CD4-positive, alpha-beta T cell treated with Interleukin-2 at 100 ng/mL for 4 hours (primary cell): ENCODE measurements around the gene NFASC.

Source experiments
- DNase-seq: peaks from one replicate; pipeline ENCODE4 v3.0.0-alpha.2; 2020; ENCODE audit warnings: low spot score

Gene NFASC

GRCh38 chr1:204983136-204983535 lies 112.5 kb downstream of the NFASC start:
- DNase-seq, result no peak

- DNase-seq, result no peak
These were observed 113.2 kb downstream of the NFASC start for GRCh38 chr1:204983881-204984280.

GRCh38 chr1:204984499-204984898 lies 113.8 kb downstream of the NFASC start:
- no peak for DNase-seq

- DNase-seq, result no peak
These were observed 115.5 kb downstream of the NFASC start for GRCh38 chr1:204986181-204986580.

- DNase-seq, result no peak
These were observed 117.0 kb downstream of the NFASC start for GRCh38 chr1:204987689-204988088.

GRCh38 chr1:204988196-204988595 lies 117.5 kb downstream of the NFASC start:
- no peak for DNase-seq

- DNase-seq, result peak; percentile 35
These were observed 118.8 kb downstream of the NFASC start for GRCh38 chr1:204989266-204990058.

GRCh38 chr1:204990059-204990664 lies 119.5 kb downstream of the NFASC start:
- no peak for DNase-seq

GRCh38 chr1:204990721-204991341 lies 120.2 kb downstream of the NFASC start:
- no peak for DNase-seq

GRCh38 chr1:204991342-204991844 lies 120.7 kb downstream of the NFASC start:
- DNase-seq, result no peak

GRCh38 chr1:204992201-204992997 lies 121.7 kb downstream of the NFASC start:
- no peak for DNase-seq

- DNase-seq, result no peak
These were observed 122.3 kb downstream of the NFASC start for GRCh38 chr1:204992998-204993314.

- DNase-seq, result no peak
These were observed 123.6 kb downstream of the NFASC start for GRCh38 chr1:204994086-204994862.

GRCh38 chr1:204996981-204997380 lies 126.3 kb downstream of the NFASC start:
- DNase-seq, result no peak

GRCh38 chr1:204997591-204998355 lies 127.1 kb downstream of the NFASC start:
- no peak for DNase-seq

GRCh38 chr1:205001162-205001561 lies 130.5 kb downstream of the NFASC start:
- no peak for DNase-seq

GRCh38 chr1:205002705-205003104 lies 132.0 kb downstream of the NFASC start:
- no peak for DNase-seq

- no peak for DNase-seq
These were observed 132.9 kb downstream of the NFASC start for GRCh38 chr1:205003358-205004131.

GRCh38 chr1:205004351-205004750 lies 133.7 kb downstream of the NFASC start:
- DNase-seq, result no peak

GRCh38 chr1:205008896-205009295 lies 138.2 kb downstream of the NFASC start:
- DNase-seq, result no peak
